LNCAP (cell line): ENCODE measurements around the gene FYCO1.

Source experiments
- CTCF ChIP-seq: fragments of 450-650 bp; IDR thresholded peaks from 2 replicates; pipeline ENCODE4 v1.5.1; 2017; ENCODE audit warnings: mild to moderate bottlenecking

The FYCO1 gene

GRCh38 chr3:45947361-45947760 lies 48.3 kb downstream of the FYCO1 start:
- TF ChIP-seq CTCF: no peak

- no peak for TF ChIP-seq CTCF
Observed at GRCh38 chr3:45946875-45947274, 48.7 kb downstream of the FYCO1 start.

GRCh38 chr3:45946307-45946706 lies 49.3 kb downstream of the FYCO1 start:
- TF ChIP-seq CTCF: no peak

GRCh38 chr3:45944830-45945620 lies 50.6 kb downstream of the FYCO1 start:
- no peak for TF ChIP-seq CTCF

- no peak for TF ChIP-seq CTCF
Observed at GRCh38 chr3:45943207-45943846, 52.3 kb downstream of the FYCO1 start, which contains the start of gene CXCR6. TSS of gene CXCR6 (plus strand) at chr3:45943464. CDS start at chr3:45946482, 3,018 bp downstream.

GRCh38 chr3:45942051-45942825 lies 53.4 kb downstream of the FYCO1 start:
- TF ChIP-seq CTCF: no peak

GRCh38 chr3:45940781-45941365 lies 54.8 kb downstream of the FYCO1 start:
- TF ChIP-seq CTCF: no peak
